Neural cell (in vitro differentiated cells): Measurements from ENCODE around the gene KCNAB2.

Experiments used
- CTCF ChIP-seq: fragments of 450-650 bp; IDR thresholded peaks from 2 replicates; pipeline ENCODE4 v1.5.1; 2014; ENCODE audit warnings: antibody characterized with exemption, mild to moderate bottlenecking, moderate library complexity; ENCODE audit not compliant: poor library complexity, severe bottlenecking
- EZH2 ChIP-seq: fragments of 200-600, 300-800 bp; shearing (Covaris generic), sonication (generic); IDR thresholded peaks from 2 replicates; pipeline ENCODE4 v1.6.1; 2014; ENCODE audit warnings: antibody characterized with exemption, low read length, borderline replicate concordance, mild to moderate bottlenecking; ENCODE audit not compliant: insufficient read depth, poor library complexity, severe bottlenecking
- POLR2AphosphoS5 ChIP-seq: IDR thresholded peaks from 2 replicates; pipeline ENCODE4 v1.6.1; 2012
- SMC3 ChIP-seq: fragments of 450-650 bp; conservative IDR thresholded peaks from 2 replicates; pipeline ENCODE4 v1.6.1; 2014; ENCODE audit warnings: antibody characterized with exemption, mild to moderate bottlenecking, moderate library complexity; ENCODE audit not compliant: poor library complexity
- TF ChIP-seq, protein P1 (sequence below): IDR thresholded peaks from 2 replicates; pipeline ENCODE4 v1.6.1; 2012; ENCODE audit warnings: borderline replicate concordance

DNA sequence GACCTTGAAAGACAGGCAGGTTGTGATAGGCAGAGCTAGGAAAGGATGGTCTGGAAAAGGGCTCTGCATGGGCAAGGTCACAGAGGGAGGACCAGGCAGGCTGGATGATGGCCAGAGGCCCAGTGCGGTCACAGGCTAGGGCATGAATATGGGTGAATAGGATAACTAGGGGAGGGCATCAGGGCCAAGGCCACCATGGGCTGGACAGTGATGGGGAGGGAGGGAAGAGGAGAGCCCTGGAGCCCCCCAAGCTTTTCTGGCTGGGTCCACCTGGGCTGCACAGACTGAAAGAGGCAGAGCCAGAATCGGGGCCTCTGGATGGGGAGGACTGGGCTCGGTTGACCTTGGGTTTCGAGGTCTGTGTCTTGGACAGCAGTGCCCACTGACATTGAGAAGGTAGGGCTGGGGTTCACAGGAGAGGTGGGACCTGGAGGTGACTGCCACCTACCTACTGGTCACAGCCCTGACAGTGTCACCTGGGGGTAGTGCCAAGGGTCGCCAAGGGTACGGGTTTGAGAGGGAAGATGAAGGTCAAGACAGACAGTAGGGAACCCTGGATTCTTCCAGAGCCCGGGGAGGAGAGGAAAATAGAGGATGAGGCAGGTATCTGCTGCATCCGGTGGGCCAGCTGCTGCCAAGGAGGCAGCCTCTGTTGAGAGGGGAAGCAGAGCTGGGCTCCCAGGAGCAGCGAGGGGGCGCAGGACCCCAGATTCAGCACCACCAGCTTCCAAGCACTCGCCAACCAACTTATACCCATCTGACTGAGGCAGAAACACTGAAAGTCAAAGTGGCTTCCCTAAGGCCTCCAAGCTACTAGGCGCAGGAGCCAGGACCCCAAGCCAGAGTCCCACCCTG lies 47.4 kb upstream of the KCNAB2 start:
- TF ChIP-seq, protein P1, sequence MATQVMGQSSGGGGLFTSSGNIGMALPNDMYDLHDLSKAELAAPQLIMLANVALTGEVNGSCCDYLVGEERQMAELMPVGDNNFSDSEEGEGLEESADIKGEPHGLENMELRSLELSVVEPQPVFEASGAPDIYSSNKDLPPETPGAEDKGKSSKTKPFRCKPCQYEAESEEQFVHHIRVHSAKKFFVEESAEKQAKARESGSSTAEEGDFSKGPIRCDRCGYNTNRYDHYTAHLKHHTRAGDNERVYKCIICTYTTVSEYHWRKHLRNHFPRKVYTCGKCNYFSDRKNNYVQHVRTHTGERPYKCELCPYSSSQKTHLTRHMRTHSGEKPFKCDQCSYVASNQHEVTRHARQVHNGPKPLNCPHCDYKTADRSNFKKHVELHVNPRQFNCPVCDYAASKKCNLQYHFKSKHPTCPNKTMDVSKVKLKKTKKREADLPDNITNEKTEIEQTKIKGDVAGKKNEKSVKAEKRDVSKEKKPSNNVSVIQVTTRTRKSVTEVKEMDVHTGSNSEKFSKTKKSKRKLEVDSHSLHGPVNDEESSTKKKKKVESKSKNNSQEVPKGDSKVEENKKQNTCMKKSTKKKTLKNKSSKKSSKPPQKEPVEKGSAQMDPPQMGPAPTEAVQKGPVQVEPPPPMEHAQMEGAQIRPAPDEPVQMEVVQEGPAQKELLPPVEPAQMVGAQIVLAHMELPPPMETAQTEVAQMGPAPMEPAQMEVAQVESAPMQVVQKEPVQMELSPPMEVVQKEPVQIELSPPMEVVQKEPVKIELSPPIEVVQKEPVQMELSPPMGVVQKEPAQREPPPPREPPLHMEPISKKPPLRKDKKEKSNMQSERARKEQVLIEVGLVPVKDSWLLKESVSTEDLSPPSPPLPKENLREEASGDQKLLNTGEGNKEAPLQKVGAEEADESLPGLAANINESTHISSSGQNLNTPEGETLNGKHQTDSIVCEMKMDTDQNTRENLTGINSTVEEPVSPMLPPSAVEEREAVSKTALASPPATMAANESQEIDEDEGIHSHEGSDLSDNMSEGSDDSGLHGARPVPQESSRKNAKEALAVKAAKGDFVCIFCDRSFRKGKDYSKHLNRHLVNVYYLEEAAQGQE: no peak
- TF ChIP-seq CTCF (no peak), EZH2 (no peak), SMC3 (no peak), POLR2AphosphoS5 (no peak)
